ENCODE results near the gene E2F2. TPM values are rescaled to one million over a fixed set of nuclear protein-coding genes. Genes with fewer than 3 reads are reported as not detected.

Gene E2F2
- total RNA-seq, 5 donors from 2014 or later (not counting 1 experiment from before 2014, with no cell fraction given) = 1.7 to 3.1 (median 2.5) TPM

GRCh38 chr1:23466423-23466989, 64.5 kb downstream of the E2F2 start:
- Histone ChIP-seq H3K4me1 (ENCODE audit: control insufficient read depth in 1 of 2, extremely low read depth in 1 of 2, insufficient read depth in 2 of 2, low read length in 2 of 2) (no peaks in the 10 kb centered on the region), H3K36me3 (ENCODE audit: control insufficient read depth in 2 of 2, extremely low read depth in 1 of 2, insufficient read depth in 1 of 2, low read length in 1 of 2) (no peaks in the 10 kb centered on the region), H3K27me3 (replicated peaks in 1 of 2; ENCODE audit: control insufficient read depth in 2 of 2, extremely low read depth in 1 of 2, insufficient read depth in 2 of 2, low read length in 1 of 2) (peaks cover 0 to 9% of the 10 kb centered on the region in 2 experiments), H3K4me3 (ENCODE audit: control insufficient read depth in 1 of 2, extremely low read depth in 1 of 2, low read length in 1 of 2) (no peak overlapping the region), H3K9me3 (no peaks in the 10 kb centered on the region), H3K27ac (ENCODE audit: low read length) (no peak overlapping the region)
- Mint-ChIP-seq H3K27ac (no peak overlapping the region), H3K27me3 (peaks cover 4 to 6% of the 10 kb centered on the region in 2 donors), H3K9me3 (no peaks in the 10 kb centered on the region), H3K4me3 (no peak overlapping the region), H3K36me3 (no peaks in the 10 kb centered on the region), H3K4me1 (no peaks in the 10 kb centered on the region)
- ATAC-seq (replicated peaks in 1 of 4) (no peak), DNase-seq (no peak)
- ChIA-PET POLR2A (interaction anchor here in 1 of 2 donors (0.7 kb wide), 1 partner anchor 636 kb away, joined by 3 read pairs; no protein-coding TSS in a partner anchor), CTCF (interaction anchor here in 1 of 2 donors (0.5 kb wide), 1 partner anchor 186 kb away, joined by 3 read pairs; no protein-coding TSS in a partner anchor)
- 93% methylated on average over 3 of the region's 3 CpGs for WGBS (ENCODE audit: insufficient coverage)

DNA sequence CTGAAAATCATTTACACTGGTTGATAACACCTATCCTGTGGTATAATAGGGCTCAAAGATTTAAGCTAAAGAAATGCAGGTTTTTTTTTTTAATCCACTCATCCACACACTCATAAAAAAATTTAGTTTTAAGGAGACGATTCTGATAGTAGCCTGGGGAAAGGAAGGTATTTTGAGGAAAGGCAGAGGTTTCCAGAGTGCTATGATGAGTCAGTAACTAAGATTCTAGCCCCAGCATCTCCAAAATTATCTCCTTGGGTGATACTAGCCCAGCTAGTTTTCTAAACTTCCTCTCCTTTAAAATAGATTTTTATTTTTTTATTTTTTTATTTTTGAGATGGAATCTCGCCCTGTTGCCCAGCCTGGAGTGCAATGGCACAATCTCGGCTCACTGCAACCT, 67.7 kb downstream of the E2F2 start:
- H3K4me1 ChIP-seq (ENCODE audit: control insufficient read depth in 1 of 2, extremely low read depth in 1 of 2, insufficient read depth in 2 of 2, low read length in 2 of 2) = no peaks in the 10 kb centered on the region
- ChIA-PET POLR2A (no interaction called here), CTCF (interaction anchor here in 1 of 2 donors (0.6 kb wide), 1 partner anchor 1435 kb away, joined by 3 read pairs; no protein-coding TSS in a partner anchor)
- Mint-ChIP-seq H3K4me3 (no peak overlapping the region), H3K9me3 (no peaks in the 10 kb centered on the region), H3K36me3 (no peaks in the 10 kb centered on the region), H3K4me1 (peaks cover 0 to 2% (median 0%) of the 10 kb centered on the region in 3 donors), H3K27me3 (peaks cover 4 to 11% of the 10 kb centered on the region in 2 donors), H3K27ac (no peak overlapping the region)
- H3K4me3 ChIP-seq (ENCODE audit: control insufficient read depth in 1 of 2, extremely low read depth in 1 of 2, low read length in 1 of 2) = no peak overlapping the region
- ATAC-seq (replicated peaks in 1 of 4) (no peak), DNase-seq (no peak)
- peaks cover 0 to 8% of the 10 kb centered on the region in 2 experiments for H3K27me3 ChIP-seq (replicated peaks in 1 of 2; ENCODE audit: control insufficient read depth in 2 of 2, extremely low read depth in 1 of 2, insufficient read depth in 2 of 2, low read length in 1 of 2)
- 64% methylated on average over 2 of the region's 3 CpGs for WGBS (ENCODE audit: insufficient coverage)
- no peaks in the 10 kb centered on the region for H3K9me3 ChIP-seq
- H3K27ac ChIP-seq (ENCODE audit: low read length) = no peak overlapping the region
- H3K36me3 ChIP-seq (ENCODE audit: control insufficient read depth in 2 of 2, extremely low read depth in 1 of 2, insufficient read depth in 1 of 2, low read length in 1 of 2) = no peaks in the 10 kb centered on the region

DNA sequence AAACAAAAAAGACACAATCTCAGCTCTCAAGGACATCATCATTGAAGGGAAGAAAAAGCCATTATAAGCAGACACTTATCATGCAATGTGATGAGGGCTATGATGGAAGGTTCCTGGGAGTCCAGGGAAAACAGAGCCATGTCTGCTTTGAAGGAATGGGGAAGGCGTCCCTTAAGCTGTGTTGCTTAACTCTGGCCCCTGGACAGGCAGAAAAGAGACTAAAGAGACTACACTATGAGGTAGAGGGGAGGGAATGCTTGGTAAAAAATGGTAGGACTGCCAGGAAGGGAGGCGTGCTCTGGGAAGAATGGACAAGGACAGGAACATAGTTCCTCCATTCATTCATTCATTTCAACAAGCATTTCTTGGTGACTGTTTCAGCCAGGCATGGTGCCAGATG, 68.3 kb downstream of the E2F2 start:
- Mint-ChIP-seq H3K36me3 (no peaks in the 10 kb centered on the region), H3K4me1 (peaks cover 0 to 2% (median 0%) of the 10 kb centered on the region in 3 donors), H3K27ac (no peak overlapping the region), H3K4me3 (no peak overlapping the region), H3K27me3 (peaks cover 4 to 13% of the 10 kb centered on the region in 2 donors), H3K9me3 (no peaks in the 10 kb centered on the region)
- peaks cover 0 to 10% of the 10 kb centered on the region in 2 experiments for H3K27me3 ChIP-seq (replicated peaks in 1 of 2; ENCODE audit: control insufficient read depth in 2 of 2, extremely low read depth in 1 of 2, insufficient read depth in 2 of 2, low read length in 1 of 2)
- no peaks in the 10 kb centered on the region for H3K4me1 ChIP-seq (ENCODE audit: control insufficient read depth in 1 of 2, extremely low read depth in 1 of 2, insufficient read depth in 2 of 2, low read length in 2 of 2)
- DNase-seq = no peak
- ChIA-PET CTCF (interaction anchor here in 1 of 2 donors (0.6 kb wide), 1 partner anchor 1436 kb away, joined by 3 read pairs; no protein-coding TSS in a partner anchor), POLR2A (no interaction called here)
- 78% methylated on average over 1 of the region's 2 CpGs for WGBS (ENCODE audit: insufficient coverage)
- no peak overlapping the region for H3K27ac ChIP-seq (ENCODE audit: low read length)
- no peaks in the 10 kb centered on the region for H3K9me3 ChIP-seq
- no peak for ATAC-seq (replicated peaks in 1 of 4)
- no peak overlapping the region for H3K4me3 ChIP-seq (ENCODE audit: control insufficient read depth in 1 of 2, extremely low read depth in 1 of 2, low read length in 1 of 2)
- H3K36me3 ChIP-seq (ENCODE audit: control insufficient read depth in 2 of 2, extremely low read depth in 1 of 2, insufficient read depth in 1 of 2, low read length in 1 of 2) = no peaks in the 10 kb centered on the region

DNA sequence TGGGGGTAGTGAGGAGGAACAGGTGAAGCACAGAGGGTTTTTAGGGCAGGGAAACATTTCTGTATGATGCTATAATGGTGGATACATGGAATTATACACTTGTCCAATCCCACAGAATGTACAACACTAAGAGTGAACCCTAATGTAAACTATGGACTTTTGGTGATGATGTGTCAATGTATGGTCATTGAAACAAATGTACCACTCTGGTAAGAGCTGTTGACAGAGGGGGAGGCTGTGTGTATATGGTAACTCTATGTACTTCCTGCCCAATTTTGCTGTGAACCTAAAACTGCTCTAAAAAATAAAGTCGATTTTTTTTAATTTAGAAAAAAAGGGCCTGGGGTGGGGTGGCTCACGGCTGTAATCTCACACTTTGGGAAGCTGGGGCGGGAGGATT, 70.0 kb downstream of the E2F2 start:
- POLR2A ChIA-PET = no interaction called here
- Mint-ChIP-seq H3K36me3 (no peaks in the 10 kb centered on the region), H3K4me3 (no peak overlapping the region), H3K4me1 (peaks cover 0 to 7% (median 5%) of the 10 kb centered on the region in 3 donors), H3K27me3 (peaks cover 8 to 20% of the 10 kb centered on the region in 2 donors), H3K27ac (no peak overlapping the region), H3K9me3 (no peaks in the 10 kb centered on the region)
- ATAC-seq (replicated peaks in 1 of 4) (no peak), DNase-seq (no peak)
- CTCF ChIA-PET = no interaction called here
- Histone ChIP-seq H3K27ac (ENCODE audit: low read length) (no peak overlapping the region), H3K27me3 (replicated peaks in 1 of 2; ENCODE audit: control insufficient read depth in 2 of 2, extremely low read depth in 1 of 2, insufficient read depth in 2 of 2, low read length in 1 of 2) (peaks cover 0 to 22% of the 10 kb centered on the region in 2 experiments), H3K4me1 (ENCODE audit: control insufficient read depth in 1 of 2, extremely low read depth in 1 of 2, insufficient read depth in 2 of 2, low read length in 2 of 2) (no peaks in the 10 kb centered on the region), H3K4me3 (ENCODE audit: control insufficient read depth in 1 of 2, extremely low read depth in 1 of 2, low read length in 1 of 2) (no peak overlapping the region), H3K36me3 (ENCODE audit: control insufficient read depth in 2 of 2, extremely low read depth in 1 of 2, insufficient read depth in 1 of 2, low read length in 1 of 2) (no peaks in the 10 kb centered on the region), H3K9me3 (no peaks in the 10 kb centered on the region)
- WGBS (ENCODE audit: insufficient coverage) = 79% methylated on average over 2 of the region's 3 CpGs

DNA sequence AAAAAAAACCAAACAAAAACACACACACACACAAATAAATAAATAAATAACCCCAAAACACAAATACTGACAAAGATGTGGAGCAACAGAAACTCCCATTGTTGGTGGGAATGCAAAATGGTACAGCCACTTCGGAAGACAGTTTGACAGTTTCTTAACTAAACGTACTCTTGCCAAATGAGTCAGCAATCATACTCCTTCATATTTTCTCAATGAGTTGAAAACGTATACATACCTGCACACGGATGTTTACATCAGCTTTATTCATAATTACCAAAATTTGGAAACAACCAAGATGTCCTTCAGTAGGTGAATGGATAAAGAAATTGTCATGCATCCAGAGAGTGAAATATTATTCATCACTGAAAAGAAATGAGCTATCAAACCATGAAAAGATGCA, 70.5 kb downstream of the E2F2 start:
- POLR2A ChIA-PET = no interaction called here
- peaks cover 3 to 8% (median 5%) of the 10 kb centered on the region in 3 donors for H3K4me1 Mint-ChIP-seq
- CTCF ChIA-PET = no interaction called here

DNA sequence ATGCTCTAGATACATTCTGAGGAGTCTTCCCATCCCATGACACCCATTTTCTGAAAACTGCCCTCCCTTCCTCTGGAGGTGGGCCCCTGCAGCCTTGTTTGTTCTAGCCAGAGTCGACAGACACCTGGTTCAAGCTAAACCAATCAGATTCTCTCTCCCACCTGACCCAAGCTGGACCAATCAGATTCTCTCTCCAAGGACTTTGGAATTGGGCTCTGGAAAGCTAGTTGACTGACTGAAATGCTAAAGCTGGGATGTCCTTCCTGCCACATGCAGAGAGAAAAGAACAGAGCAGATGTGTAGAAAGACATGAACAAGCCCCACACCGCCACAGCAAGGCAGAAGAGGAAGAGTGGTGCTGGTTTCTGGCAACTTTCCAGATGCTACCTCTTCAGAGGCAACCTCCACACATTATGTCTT, 71.7 kb downstream of the E2F2 start:
- H3K36me3 Mint-ChIP-seq = peaks cover 3% of the 10 kb centered on the region
- Histone ChIP-seq H3K9me3 (no peaks in the 10 kb centered on the region), H3K4me1 (ENCODE audit: control insufficient read depth in 1 of 2, extremely low read depth in 1 of 2, insufficient read depth in 2 of 2, low read length in 2 of 2) (no peaks in the 10 kb centered on the region), H3K27ac (ENCODE audit: low read length) (no peak overlapping the region), H3K36me3 (ENCODE audit: control insufficient read depth in 2 of 2, extremely low read depth in 1 of 2, insufficient read depth in 1 of 2, low read length in 1 of 2) (no peaks in the 10 kb centered on the region), H3K27me3 (replicated peaks in 1 of 2; ENCODE audit: control insufficient read depth in 2 of 2, extremely low read depth in 1 of 2, insufficient read depth in 2 of 2, low read length in 1 of 2) (peaks cover 0 to 36% of the 10 kb centered on the region in 2 experiments), H3K4me3 (ENCODE audit: control insufficient read depth in 1 of 2, extremely low read depth in 1 of 2, low read length in 1 of 2) (no peak overlapping the region)
- ChIA-PET CTCF (interaction anchor here in 1 of 2 donors (0.9 kb wide), 1 partner anchor 10 kb away, joined by 3 read pairs; no protein-coding TSS in a partner anchor), POLR2A (no interaction called here)
- H3K27me3 Mint-ChIP-seq = peaks cover 8 to 27% of the 10 kb centered on the region in 2 donors
- no peak overlapping the region for H3K4me3 Mint-ChIP-seq
- H3K4me1 Mint-ChIP-seq = peaks cover 5 to 9% (median 8%) of the 10 kb centered on the region in 3 donors
- H3K27ac Mint-ChIP-seq = no peak overlapping the region
- DNase-seq (no peak), ATAC-seq (replicated peaks in 1 of 4) (no peak)
- no peaks in the 10 kb centered on the region for H3K9me3 Mint-ChIP-seq
- no CpG with 5 or more reads among the region's 2 CpGs for WGBS (ENCODE audit: insufficient coverage)

More for the DNA sequence above, 70.5 kb downstream of the E2F2 start:
- ATAC-seq (replicated peaks in 1 of 4) (no peak), DNase-seq (no peak)
- WGBS (ENCODE audit: insufficient coverage) = no CpG with 5 or more reads among the region's 4 CpGs
- peaks cover 8 to 22% of the 10 kb centered on the region in 2 donors for H3K27me3 Mint-ChIP-seq
- peaks cover 2% of the 10 kb centered on the region for H3K36me3 Mint-ChIP-seq
- H3K4me3 ChIP-seq (ENCODE audit: control insufficient read depth in 1 of 2, extremely low read depth in 1 of 2, low read length in 1 of 2) = no peak overlapping the region
- peaks cover 0 to 28% of the 10 kb centered on the region in 2 experiments for H3K27me3 ChIP-seq (replicated peaks in 1 of 2; ENCODE audit: control insufficient read depth in 2 of 2, extremely low read depth in 1 of 2, insufficient read depth in 2 of 2, low read length in 1 of 2)
- no peaks in the 10 kb centered on the region for H3K4me1 ChIP-seq (ENCODE audit: control insufficient read depth in 1 of 2, extremely low read depth in 1 of 2, insufficient read depth in 2 of 2, low read length in 2 of 2)
- H3K4me3 Mint-ChIP-seq = no peak overlapping the region
- no peaks in the 10 kb centered on the region for H3K36me3 ChIP-seq (ENCODE audit: control insufficient read depth in 2 of 2, extremely low read depth in 1 of 2, insufficient read depth in 1 of 2, low read length in 1 of 2)
- H3K9me3 Mint-ChIP-seq = no peaks in the 10 kb centered on the region
- H3K27ac Mint-ChIP-seq = no peak overlapping the region
- H3K27ac ChIP-seq (ENCODE audit: low read length) = no peak overlapping the region
- H3K9me3 ChIP-seq = no peaks in the 10 kb centered on the region

Data from T-cell (primary cell).